K562 (cell line): ENCODE results near the gene XIRP1. TPM values are rescaled to one million over a fixed set of nuclear protein-coding genes. Genes with fewer than 3 reads are reported as not detected.
A peak's percentile ranks its signal among the peaks of the same experiment; 100 is the strongest.

ENCODE experiments used
- ATAC-seq: fragments of 200-7000 bp; cut with Tn5 transposase; 3 replicates; pipeline ENCODE4 v1.9.1; 2020; ENCODE audit warnings: moderate library complexity
- BruUV-seq: library from RNA; stranded (reverse); fragments of 400-500 nt; replicated peaks from 2 replicates; lab custom pipeline; 2021; lab: Mats Ljungman, UMichigan
- CTCF ChIA-PET: fragments of 300-600 bp; formaldehyde crosslinking; extraction: SDS; loops from one replicate; lab custom pipeline; 2021; ENCODE audit warnings: low intra/inter-chr PET ratio; lab: Yijun Ruan, JAX
- POLR2A ChIA-PET: fragments of 300-600, 350-650 bp; sonication (Branson Sonifier 250); formaldehyde crosslinking; extraction: SDS; loops from one replicate; lab custom pipeline; 2021; ENCODE audit warnings: antibody characterized with exemption, inconsistent platforms; lab: Yijun Ruan, JAX
- DNase-seq, 4 experiments: peaks; one replicate each; pipeline versions ENCODE4 v3.0.0 to v3.0.0-alpha.2; 2011 to 2018; ENCODE audit warnings: low spot score in 3 of 4, mixed read lengths in 3 of 4; ENCODE audit errors: extremely low read depth in 1 of 4
- FAIRE-seq: peaks from 2 replicates; lab custom pipeline; 2011; peaks lifted over from hg19 to GRCh38; lab: Jason Lieb, UNC
- H2AFZ ChIP-seq: 2 replicates; pipeline ENCODE4 v1.6.0; 2011; ENCODE audit warnings: low read depth, low read length, control low read depth, inconsistent platforms
- H3K27ac ChIP-seq: fragments of 200-600 bp; 3 replicates; pipeline ENCODE4 v1.8.0; 2011; ENCODE audit warnings: low read depth, mild to moderate bottlenecking, control low read depth, inconsistent platforms, low read length, moderate library complexity, mixed read lengths; ENCODE audit errors: extremely low read depth
- H3K27me3 ChIP-seq, 2 experiments: fragments of 300-600 bp in 1 of 2; 2 replicates in 1 of 2; 3 replicates in 1 of 2; pipeline versions ENCODE4 v1.6.0 to v1.8.0; 2011; ENCODE audit warnings: inconsistent platforms in 2 of 2, low read length in 2 of 2, mild to moderate bottlenecking in 1 of 2, mixed read lengths in 1 of 2, moderate library complexity in 1 of 2; ENCODE audit not compliant: control insufficient read depth in 2 of 2, insufficient read depth in 2 of 2
- H3K36me3 ChIP-seq: fragments of 300-600 bp; 3 replicates; pipeline ENCODE4 v1.8.0; 2011; ENCODE audit warnings: mild to moderate bottlenecking, low read length, inconsistent platforms; ENCODE audit not compliant: control insufficient read depth, insufficient read depth
- H3K4me1 ChIP-seq, 2 experiments: fragments of 200-600 bp in 1 of 2; replicated peaks in 1 of 2; 2 replicates in 1 of 2; 3 replicates in 1 of 2; pipeline versions ENCODE4 v1.5.1 to v1.8.0; 2011; ENCODE audit warnings: inconsistent platforms in 2 of 2, low read length in 2 of 2, mild to moderate bottlenecking in 1 of 2, mixed read lengths in 1 of 2, moderate library complexity in 1 of 2; ENCODE audit not compliant: control insufficient read depth in 2 of 2, insufficient read depth in 2 of 2
- H3K4me2 ChIP-seq: 2 replicates; pipeline ENCODE4 v1.6.1; 2011; ENCODE audit warnings: low read length, control low read depth, inconsistent platforms, mixed read lengths; ENCODE audit not compliant: insufficient read depth
- H3K4me3 ChIP-seq: fragments of 200-600 bp; sonication (generic), shearing (Covaris generic); 2 replicates; pipeline ENCODE4 v1.5.1; 2016; ENCODE audit warnings: control low read depth, inconsistent platforms
- H3K79me2 ChIP-seq: fragments of 200-600 bp; 3 replicates; pipeline ENCODE4 v1.8.0; 2011; ENCODE audit warnings: low read length, inconsistent platforms; ENCODE audit not compliant: control insufficient read depth, insufficient read depth
- H3K9ac ChIP-seq, 2 experiments: 2 replicates each; pipeline versions ENCODE4 v1.6.0 to v1.6.1; 2011; ENCODE audit warnings: low read depth in 2 of 2, low read length in 2 of 2, control low read depth in 1 of 2, inconsistent platforms in 1 of 2, mild to moderate bottlenecking in 1 of 2, mixed read lengths in 1 of 2; ENCODE audit not compliant: insufficient read depth in 1 of 2
- H3K9me1 ChIP-seq: one replicate; pipeline ENCODE4 v1.6.0; 2011; ENCODE audit warnings: inconsistent platforms, mild to moderate bottlenecking, low read length, moderate library complexity; ENCODE audit not compliant: control insufficient read depth, insufficient read depth
- H3K9me3 ChIP-seq: replicated peaks from 2 replicates; pipeline ENCODE4 v1.5.1; 2011; ENCODE audit warnings: low read depth, low read length, inconsistent platforms; ENCODE audit not compliant: control insufficient read depth, insufficient read depth
- H4K20me1 ChIP-seq: replicated peaks from 2 replicates; pipeline ENCODE4 v1.6.1; 2011; ENCODE audit warnings: low read length, inconsistent platforms, mixed read lengths; ENCODE audit not compliant: control insufficient read depth, insufficient read depth
- ARID1B ChIP-seq: fragments of 450-650 bp; IDR thresholded peaks from 2 replicates; pipeline ENCODE4 v1.6.1; 2016; ENCODE audit warnings: antibody characterized with exemption, mild to moderate bottlenecking, inconsistent platforms
- ATF2 ChIP-seq: sonication (generic); formaldehyde crosslinking; IDR thresholded peaks from 2 replicates; pipeline ENCODE4 v1.8.1; 2022; ENCODE audit warnings: missing genetic modification reagents
- E2F1 ChIP-seq: sonication (generic); formaldehyde crosslinking; IDR thresholded peaks from 2 replicates; pipeline ENCODE4 v1.8.1; 2023; ENCODE audit warnings: mild to moderate bottlenecking, missing genetic modification reagents, moderate library complexity
- ERF ChIP-seq: fragments of 450-650 bp; formaldehyde crosslinking; IDR thresholded peaks from 2 replicates; pipeline ENCODE4 v1.4.0; 2020; ENCODE audit warnings: mild to moderate bottlenecking, mixed read lengths
- ETS1 ChIP-seq: conservative IDR thresholded peaks from 2 replicates; pipeline ENCODE4 v1.6.1; 2011; ENCODE audit warnings: low read depth, mild to moderate bottlenecking, low read length; ENCODE audit not compliant: control insufficient read depth
- FOS ChIP-seq: IDR thresholded peaks from 3 replicates; pipeline ENCODE4 v1.6.1; 2011; ENCODE audit not compliant: insufficient read length; ENCODE audit errors: extremely low read depth
- GTF2F1 ChIP-seq: IDR thresholded peaks from 2 replicates; pipeline ENCODE4 v1.6.1; 2011; ENCODE audit warnings: low read depth, low read length, improper control_type of control experiment
- HNRNPUL1 ChIP-seq: fragments of 200-400 bp; formaldehyde crosslinking; IDR thresholded peaks from 2 replicates; pipeline ENCODE4 v1.6.1; 2017; ENCODE audit warnings: low read length
- ID3 ChIP-seq, 2 experiments: fragments of 250-450 bp in 1 of 2; fragments of 450-650 bp in 1 of 2; sonication (Bioruptor Pico) in 1 of 2; IDR thresholded peaks; 2 replicates each; pipeline versions ENCODE4 v1.6.1 to v1.8.0; 2016 to 2021; ENCODE audit warnings: mild to moderate bottlenecking in 2 of 2, moderate library complexity in 2 of 2, missing compliant biosample characterization in 1 of 2, missing genetic modification characterization in 1 of 2
- MEIS2 ChIP-seq: fragments of 450-650 bp; IDR thresholded peaks from 2 replicates; pipeline ENCODE4 v1.6.1; 2014; ENCODE audit warnings: mild to moderate bottlenecking; ENCODE audit not compliant: partially characterized antibody
- STAT6 ChIP-seq: sonication (generic); formaldehyde crosslinking; IDR thresholded peaks from 2 replicates; pipeline ENCODE4 v1.8.1; 2023; ENCODE audit warnings: mild to moderate bottlenecking, missing genetic modification reagents
- TAF1 ChIP-seq: IDR thresholded peaks from 2 replicates; pipeline ENCODE4 v1.6.1; 2011; ENCODE audit warnings: mild to moderate bottlenecking, low read length, moderate library complexity; ENCODE audit not compliant: insufficient read depth, control insufficient read depth, severe bottlenecking; ENCODE audit errors: extremely low read depth
- TCF3 ChIP-seq: sonication (generic); formaldehyde crosslinking; IDR thresholded peaks from 2 replicates; pipeline ENCODE4 v1.4.0; 2020; ENCODE audit warnings: mild to moderate bottlenecking, missing genetic modification reagents
- ZNF239 ChIP-seq: fragments of 250-450 bp; sonication (Bioruptor Pico); IDR thresholded peaks from 2 replicates; pipeline ENCODE4 v1.4.0; 2020; ENCODE audit warnings: mild to moderate bottlenecking
- WGBS: fragments of 100-300 bp; shearing (Covaris generic); methylation state at CpG from one replicate; pipeline ENCODE4 v1.1.6; 2016; ENCODE audit warnings: low coverage, mixed read lengths; ENCODE audit not compliant: insufficient coverage; ENCODE audit errors: missing lambda C conversion rate; 5-methylcytosine and 5-hydroxymethylcytosine counted together
- in situ Hi-C: fragments of 300-500 bp; cut with MboI; formaldehyde crosslinking; loops from 4 replicates; pipeline ENCODE4 v1.15.0; 2018; ENCODE audit warnings: inconsistent platforms, mixed read lengths
- intact Hi-C: fragments of 100-400 bp; cut with micrococcal nuclease; formaldehyde crosslinking; loops from 2 replicates; pipeline ENCODE4 v1.14.2; 2022
- polyA plus RNA-seq, 8 experiments: library from polyadenylated mRNA; depleted of rRNA in 4 of 8; stranded (reverse) in 5 of 8; unstranded in 3 of 8; fragments of >200 nt; fragmentation: Nextera tagmentation in 2 of 8; fragmentation: Illumina TruSeq in 1 of 8; extraction: Ambion mirVana in 2 of 8; extraction: Trizol in 1 of 8; gene quantifications; 2 replicates each; pipeline versions ENCODE4 v1.2.1 to v1.2.3, GENCODE V29; 2011 to 2014; ENCODE audit warnings: inconsistent platforms in 1 of 8, missing spikeins in 1 of 8
- total RNA-seq, 7 experiments: library from RNA; depleted of rRNA in 6 of 7; stranded (reverse); fragments of >200 nt in 6 of 7; fragmentation: Illumina TruSeq in 2 of 7; extraction: Trizol in 2 of 7; gene quantifications; 2 replicates each; pipeline versions ENCODE4 v1.2.1 to v1.2.3, GENCODE V29; 2011 to 2021; ENCODE audit warnings: low replicate concordance in 1 of 7

Gene XIRP1
- total and polyA plus RNA-seq, 9 of the 15 experiments (the other 6 are each of a cell fraction or from before 2014, with no cell fraction given) = 0.03 to 0.27 (median 0.08) TPM; not detected in 3

- intact Hi-C loops (no loop called here), in situ Hi-C loops (no loop called here)
- no TSS peak for BruUV-seq
- Histone ChIP-seq H3K36me3 (no peaks in the 10 kb centered on the region), H3K4me1 (peaks cover 0 to 9% of the 10 kb centered on the region in 2 experiments; a peak in 1 of 5 replicates), H3K27ac (no peak overlapping the region), H3K79me2 (no peaks in the 10 kb centered on the region), H3K4me2 (no peak overlapping the region; the same call in 1 of the 2 replicates), H3K27me3 (peaks cover 33 to 42% of the 10 kb centered on the region in 2 experiments), H4K20me1 (no peaks in the 10 kb centered on the region), H2AFZ (no peak overlapping the region), H3K9ac (peak overlapping the region in 1 of 2 experiments; percentile 75; a peak in 1 of 4 replicates), H3K4me3 (no peak overlapping the region), H3K9me3 (no peaks in the 10 kb centered on the region), H3K9me1 (no peaks in the 10 kb centered on the region)
- 0% methylated on average over 3 of the region's 3 CpGs for WGBS
- POLR2A ChIA-PET = no interaction called here
- FAIRE-seq (peak; percentile 62), DNase-seq (peak in 1 of 4 experiments; percentile 65), ATAC-seq (peak; percentile 91)
- CTCF ChIA-PET = interaction anchor here (1.4 kb wide), 1 partner anchor 13 kb away, joined by 3 read pairs; no protein-coding TSS in a partner anchor
- TF ChIP-seq ATF2 (no peak), GTF2F1 (no peak), E2F1 (CRISPR knock-in tag) (no peak), TAF1 (no peak), ETS1 (no peak), ZNF239 (CRISPR knock-in tag) (no peak), MEIS2 (no peak), HNRNPUL1 (no peak), ARID1B (0 out of 2 replicates have a peak, but pooled peaks have one; percentile 14), TCF3 (CRISPR knock-in tag) (peak; percentile 28; the same call in 1 of the 2 replicates), FOS (no peak), ID3 (CRISPR knock-in tag; IDR thresholded peaks at IDR 0.05) (no peak), ID3 (tag; IDR thresholded peaks at IDR 0.05) (no peak), ERF (CRISPR knock-in tag) (peak; percentile 34; the same call in 1 of the 2 replicates), STAT6 (CRISPR knock-in tag) (no peak)
These were observed 9.7 kb upstream of the XIRP1 start for GRCh38 chr3:39202094-39202493.
